ENCODE data around the gene NAP1L1. TPM values are rescaled to one million over a fixed set of nuclear protein-coding genes. Genes with fewer than 3 reads are reported as not detected.
A peak's percentile ranks its signal among the peaks of the same experiment; 100 is the strongest.

The NAP1L1 gene
- total RNA-seq, 1 donor from 2014 or later = 687 TPM

DNA sequence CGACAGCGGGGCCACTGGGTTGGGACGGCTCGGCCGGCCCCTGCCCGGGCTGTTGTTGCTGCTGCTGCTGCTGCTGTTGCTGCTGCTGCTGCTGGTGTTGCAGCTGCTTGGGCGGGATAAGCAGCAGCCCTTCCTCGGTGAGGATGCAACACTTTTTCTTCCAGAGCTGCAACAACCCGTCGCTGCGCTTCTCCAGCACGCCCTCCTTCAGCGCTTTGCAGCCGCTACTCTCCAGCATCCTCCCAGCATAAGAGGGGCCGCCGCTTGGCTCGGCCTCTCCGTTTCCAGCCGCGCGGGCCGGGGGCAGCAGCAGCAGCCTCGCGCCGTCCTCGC, 53.4 kb downstream of the NAP1L1 start:
- Histone ChIP-seq H3K79me2 (ENCODE audit: insufficient read depth, low read length) (peaks cover 89% of the 10 kb centered on the region), H3K36me3 (ENCODE audit: insufficient read depth, low read length) (peaks cover 19% of the 10 kb centered on the region), H3K27me3 (ENCODE audit: insufficient read depth, low read length) (no peaks in the 10 kb centered on the region), H2AFZ (ENCODE audit: low read depth, low read length) (no peak overlapping the region), H3K4me1 (ENCODE audit: insufficient read depth, low read length) (peaks cover 33% of the 10 kb centered on the region), H3K27ac (ENCODE audit: low read depth, low read length) (peak overlapping the region; percentile 89), H3K4me3 (ENCODE audit: insufficient read depth, low read depth, low read length) (peak overlapping the region; percentile 83), H3K9ac (ENCODE audit: low read length) (peak overlapping the region; percentile 99), H4K20me1 (ENCODE audit: insufficient read depth, low read length) (peaks cover 27% of the 10 kb centered on the region), H3K9me3 (ENCODE audit: insufficient read depth, low read depth, low read length) (no peaks in the 10 kb centered on the region), H3K4me2 (ENCODE audit: low read length) (peak overlapping the region; percentile 84)
- DNase-seq (ENCODE audit: low read depth) (no peak), FAIRE-seq (no peak)
- Mint-ChIP-seq H3K27ac (ENCODE audit: unreplicated experiment) (peak overlapping the region; percentile 92), H3K9me3 (ENCODE audit: unreplicated experiment) (no peaks in the 10 kb centered on the region), H3K36me3 (ENCODE audit: low read depth, unreplicated experiment) (peaks cover 18% of the 10 kb centered on the region), H3K4me3 (ENCODE audit: unreplicated experiment) (peak overlapping the region; percentile 97), H3K27me3 (ENCODE audit: low read depth, unreplicated experiment) (no peaks in the 10 kb centered on the region), H3K4me1 (ENCODE audit: low read depth, unreplicated experiment) (peaks cover 27% of the 10 kb centered on the region)
- TF ChIP-seq, protein P1, sequence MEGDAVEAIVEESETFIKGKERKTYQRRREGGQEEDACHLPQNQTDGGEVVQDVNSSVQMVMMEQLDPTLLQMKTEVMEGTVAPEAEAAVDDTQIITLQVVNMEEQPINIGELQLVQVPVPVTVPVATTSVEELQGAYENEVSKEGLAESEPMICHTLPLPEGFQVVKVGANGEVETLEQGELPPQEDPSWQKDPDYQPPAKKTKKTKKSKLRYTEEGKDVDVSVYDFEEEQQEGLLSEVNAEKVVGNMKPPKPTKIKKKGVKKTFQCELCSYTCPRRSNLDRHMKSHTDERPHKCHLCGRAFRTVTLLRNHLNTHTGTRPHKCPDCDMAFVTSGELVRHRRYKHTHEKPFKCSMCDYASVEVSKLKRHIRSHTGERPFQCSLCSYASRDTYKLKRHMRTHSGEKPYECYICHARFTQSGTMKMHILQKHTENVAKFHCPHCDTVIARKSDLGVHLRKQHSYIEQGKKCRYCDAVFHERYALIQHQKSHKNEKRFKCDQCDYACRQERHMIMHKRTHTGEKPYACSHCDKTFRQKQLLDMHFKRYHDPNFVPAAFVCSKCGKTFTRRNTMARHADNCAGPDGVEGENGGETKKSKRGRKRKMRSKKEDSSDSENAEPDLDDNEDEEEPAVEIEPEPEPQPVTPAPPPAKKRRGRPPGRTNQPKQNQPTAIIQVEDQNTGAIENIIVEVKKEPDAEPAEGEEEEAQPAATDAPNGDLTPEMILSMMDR (IDR thresholded peaks at IDR 0.05; ENCODE audit: insufficient read depth, low read depth, low read length) = no peak
- TF ChIP-seq EZH2 (IDR thresholded peaks at IDR 0.05; ENCODE audit: insufficient read depth, low read length) = no peak

DNA sequence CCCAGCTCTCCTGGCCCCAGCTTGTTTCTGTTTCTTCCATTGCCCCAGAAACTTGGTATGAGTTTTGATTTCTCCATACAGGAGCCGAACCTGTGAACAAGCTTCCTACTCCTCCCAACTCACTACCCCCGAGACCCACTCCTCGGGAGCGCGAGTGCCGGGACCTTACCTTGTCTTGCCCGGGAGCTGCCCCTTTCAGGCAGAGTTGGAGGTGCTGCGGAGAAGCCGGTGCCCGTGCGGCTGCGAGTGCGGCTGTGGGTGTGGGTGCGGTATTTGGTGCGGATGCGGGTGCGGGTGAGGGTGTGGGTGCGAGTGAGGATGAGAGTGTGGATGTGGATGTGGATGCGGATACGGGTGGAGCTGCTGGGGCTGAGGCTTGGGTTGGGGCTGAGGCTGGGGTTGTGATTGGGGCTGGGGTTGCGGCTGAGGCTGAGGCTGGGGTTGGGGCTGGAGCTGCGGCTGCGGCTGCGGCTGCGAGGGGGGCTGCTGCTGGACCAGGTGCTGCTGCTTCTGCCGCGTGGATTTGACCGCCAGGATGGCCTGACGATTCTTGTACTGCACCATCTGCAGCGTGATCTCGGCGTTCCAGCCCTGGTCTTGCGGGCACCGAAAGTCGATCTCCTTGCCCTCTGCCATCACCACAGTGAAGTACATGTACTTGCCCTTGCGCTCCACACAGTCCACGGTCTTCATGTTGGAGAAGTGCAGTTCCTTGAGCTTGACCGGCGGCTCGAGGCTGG, 54.0 kb downstream of the NAP1L1 start:
- Histone ChIP-seq H4K20me1 (ENCODE audit: insufficient read depth, low read length) (peaks cover 31% of the 10 kb centered on the region), H3K27ac (ENCODE audit: low read depth, low read length) (peak overlapping the region; percentile 89), H3K9ac (ENCODE audit: low read length) (peak overlapping the region; percentile 99), H3K36me3 (ENCODE audit: insufficient read depth, low read length) (peaks cover 19% of the 10 kb centered on the region), H3K9me3 (ENCODE audit: insufficient read depth, low read depth, low read length) (no peaks in the 10 kb centered on the region), H2AFZ (ENCODE audit: low read depth, low read length) (no peak overlapping the region), H3K79me2 (ENCODE audit: insufficient read depth, low read length) (peaks cover 84% of the 10 kb centered on the region), H3K4me2 (ENCODE audit: low read length) (peak overlapping the region; percentile 84), H3K27me3 (ENCODE audit: insufficient read depth, low read length) (no peaks in the 10 kb centered on the region), H3K4me1 (ENCODE audit: insufficient read depth, low read length) (peaks cover 38% of the 10 kb centered on the region), H3K4me3 (ENCODE audit: insufficient read depth, low read depth, low read length) (peak overlapping the region; percentile 83)
- DNase-seq (ENCODE audit: low read depth) (no peak), FAIRE-seq (no peak)
- H3K9me3 Mint-ChIP-seq (ENCODE audit: unreplicated experiment) = no peaks in the 10 kb centered on the region
- no peak for TF ChIP-seq EZH2 (IDR thresholded peaks at IDR 0.05; ENCODE audit: insufficient read depth, low read length)
- TF ChIP-seq, protein P1 (IDR thresholded peaks at IDR 0.05; ENCODE audit: insufficient read depth, low read depth, low read length) = no peak
- H3K27ac Mint-ChIP-seq (ENCODE audit: unreplicated experiment) = peak overlapping the region; percentile 92
- peak overlapping the region; percentile 97 for H3K4me3 Mint-ChIP-seq (ENCODE audit: unreplicated experiment)
- H3K27me3 Mint-ChIP-seq (ENCODE audit: low read depth, unreplicated experiment) = no peaks in the 10 kb centered on the region
- peaks cover 29% of the 10 kb centered on the region for H3K4me1 Mint-ChIP-seq (ENCODE audit: low read depth, unreplicated experiment)
- H3K36me3 Mint-ChIP-seq (ENCODE audit: low read depth, unreplicated experiment) = peaks cover 16% of the 10 kb centered on the region

DNA sequence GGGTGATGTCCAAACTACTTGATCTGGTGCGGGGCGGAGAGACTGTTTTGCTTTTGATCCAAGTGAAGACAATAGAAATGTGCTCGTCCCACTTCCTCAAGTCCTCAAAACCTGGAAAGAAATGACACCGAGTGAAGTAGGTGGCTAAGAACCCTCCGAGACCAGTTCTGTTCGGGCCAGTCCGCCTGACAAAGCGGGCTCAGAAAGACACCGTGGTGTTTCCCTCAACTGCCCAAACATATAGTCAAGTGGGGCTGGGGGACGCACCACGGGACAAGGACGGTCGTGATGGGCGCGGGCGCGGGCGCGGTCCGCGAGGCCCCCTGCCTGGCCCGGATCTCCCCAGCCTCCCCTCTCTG, 54.5 kb downstream of the NAP1L1 start:
- peak overlapping the region; percentile 94 for H3K27ac Mint-ChIP-seq (ENCODE audit: unreplicated experiment)
- Histone ChIP-seq H3K4me2 (ENCODE audit: low read length) (peak overlapping the region; percentile 84), H3K4me1 (ENCODE audit: insufficient read depth, low read length) (peaks cover 41% of the 10 kb centered on the region), H3K9me3 (ENCODE audit: insufficient read depth, low read depth, low read length) (no peaks in the 10 kb centered on the region), H3K36me3 (ENCODE audit: insufficient read depth, low read length) (peaks cover 19% of the 10 kb centered on the region), H3K9ac (ENCODE audit: low read length) (peak overlapping the region; percentile 99), H2AFZ (ENCODE audit: low read depth, low read length) (no peak overlapping the region), H3K4me3 (ENCODE audit: insufficient read depth, low read depth, low read length) (peak overlapping the region; percentile 83), H3K27ac (ENCODE audit: low read depth, low read length) (peak overlapping the region; percentile 89), H3K27me3 (ENCODE audit: insufficient read depth, low read length) (no peaks in the 10 kb centered on the region), H3K79me2 (ENCODE audit: insufficient read depth, low read length) (peaks cover 79% of the 10 kb centered on the region), H4K20me1 (ENCODE audit: insufficient read depth, low read length) (peaks cover 32% of the 10 kb centered on the region)
- H3K4me3 Mint-ChIP-seq (ENCODE audit: unreplicated experiment) = peak overlapping the region; percentile 97
- no peaks in the 10 kb centered on the region for H3K27me3 Mint-ChIP-seq (ENCODE audit: low read depth, unreplicated experiment)
- no peaks in the 10 kb centered on the region for H3K9me3 Mint-ChIP-seq (ENCODE audit: unreplicated experiment)
- no peak for FAIRE-seq
- TF ChIP-seq EZH2 (IDR thresholded peaks at IDR 0.05; ENCODE audit: insufficient read depth, low read length) = no peak
- TF ChIP-seq, protein P1 (IDR thresholded peaks at IDR 0.05; ENCODE audit: insufficient read depth, low read depth, low read length) = no peak
- peaks cover 15% of the 10 kb centered on the region for H3K36me3 Mint-ChIP-seq (ENCODE audit: low read depth, unreplicated experiment)
- H3K4me1 Mint-ChIP-seq (ENCODE audit: low read depth, unreplicated experiment) = peaks cover 29% of the 10 kb centered on the region
- no peak for DNase-seq (ENCODE audit: low read depth)
